ENCODE data around the gene BNC2. TPM values are rescaled to one million over a fixed set of nuclear protein-coding genes. Genes with fewer than 3 reads are reported as not detected.

The BNC2 gene
- total RNA-seq, 1 donor from 2014 or later: 38.0 TPM

DNA sequence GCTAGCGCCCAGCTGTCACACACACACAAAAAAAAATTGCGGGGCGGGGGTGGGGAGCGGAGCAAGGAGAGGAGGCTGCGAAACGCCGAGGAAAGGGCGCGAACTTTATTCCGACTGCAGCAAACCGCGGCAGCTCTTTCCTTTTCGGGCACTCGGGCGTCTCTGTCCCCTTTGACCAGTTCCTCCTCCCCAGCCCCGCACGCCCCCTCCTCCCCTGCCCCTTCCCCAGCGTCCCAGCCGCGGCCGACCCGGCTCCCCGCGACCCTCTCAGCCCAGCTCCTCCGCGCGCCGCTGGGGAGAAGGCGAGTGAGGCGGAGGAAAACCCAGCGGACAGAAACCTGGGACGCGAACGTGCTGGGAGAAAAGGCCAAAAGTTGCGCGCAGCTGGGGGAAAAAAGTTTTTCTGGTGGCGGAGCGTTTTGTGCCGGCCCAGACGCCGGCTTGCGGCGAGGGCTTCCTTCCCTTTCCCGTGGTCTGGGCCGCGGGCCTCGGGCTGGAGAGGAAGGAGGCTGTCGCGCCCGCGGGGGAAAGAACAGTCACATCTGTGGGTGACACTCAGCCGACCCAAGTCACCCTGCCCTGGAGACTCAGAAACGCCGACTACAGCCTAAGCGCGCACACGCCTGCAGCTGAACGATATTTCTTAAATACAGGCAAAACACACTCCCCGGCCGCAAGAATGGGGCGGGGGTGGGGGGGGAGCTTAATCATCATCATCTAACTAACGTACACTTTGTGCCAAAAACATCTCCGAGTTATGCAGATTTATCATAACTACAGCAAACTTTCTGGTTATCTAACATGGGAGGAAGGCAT lies 1.1 kb upstream of the BNC2 start:
- Histone ChIP-seq H3K36me3 (ENCODE audit: insufficient read depth, low read length) (no peaks in the 10 kb centered on the region), H3K79me2 (ENCODE audit: insufficient read depth, low read length) (peaks cover 24% of the 10 kb centered on the region), H3K27me3 (ENCODE audit: insufficient read depth, low read length) (no peaks in the 10 kb centered on the region), H4K20me1 (ENCODE audit: insufficient read depth, low read length) (no peaks in the 10 kb centered on the region), H3K9me3 (ENCODE audit: insufficient read depth, low read depth, low read length) (peaks cover 3% of the 10 kb centered on the region), H3K9ac (ENCODE audit: low read length) (peak overlapping the region; percentile 85), H3K4me1 (ENCODE audit: insufficient read depth, low read length) (peaks cover 28% of the 10 kb centered on the region), H3K4me3 (ENCODE audit: insufficient read depth, low read depth, low read length) (peak overlapping the region; percentile 75), H3K4me2 (ENCODE audit: low read length) (peak overlapping the region; percentile 87), H2AFZ (ENCODE audit: low read depth, low read length) (peak overlapping the region; percentile 78), H3K27ac (ENCODE audit: low read depth, low read length) (peak overlapping the region; percentile 76)
- H3K9me3 Mint-ChIP-seq (ENCODE audit: unreplicated experiment): peaks cover 5% of the 10 kb centered on the region
- DNase-seq (ENCODE audit: low read depth): peak; percentile 86
- peak overlapping the region; percentile 94 for H3K27ac Mint-ChIP-seq (ENCODE audit: unreplicated experiment)
- H3K36me3 Mint-ChIP-seq (ENCODE audit: low read depth, unreplicated experiment): peaks cover 3% of the 10 kb centered on the region
- peak; percentile 76 for FAIRE-seq
- H3K4me3 Mint-ChIP-seq (ENCODE audit: unreplicated experiment): peak overlapping the region; percentile 98
- TF ChIP-seq, protein P1, sequence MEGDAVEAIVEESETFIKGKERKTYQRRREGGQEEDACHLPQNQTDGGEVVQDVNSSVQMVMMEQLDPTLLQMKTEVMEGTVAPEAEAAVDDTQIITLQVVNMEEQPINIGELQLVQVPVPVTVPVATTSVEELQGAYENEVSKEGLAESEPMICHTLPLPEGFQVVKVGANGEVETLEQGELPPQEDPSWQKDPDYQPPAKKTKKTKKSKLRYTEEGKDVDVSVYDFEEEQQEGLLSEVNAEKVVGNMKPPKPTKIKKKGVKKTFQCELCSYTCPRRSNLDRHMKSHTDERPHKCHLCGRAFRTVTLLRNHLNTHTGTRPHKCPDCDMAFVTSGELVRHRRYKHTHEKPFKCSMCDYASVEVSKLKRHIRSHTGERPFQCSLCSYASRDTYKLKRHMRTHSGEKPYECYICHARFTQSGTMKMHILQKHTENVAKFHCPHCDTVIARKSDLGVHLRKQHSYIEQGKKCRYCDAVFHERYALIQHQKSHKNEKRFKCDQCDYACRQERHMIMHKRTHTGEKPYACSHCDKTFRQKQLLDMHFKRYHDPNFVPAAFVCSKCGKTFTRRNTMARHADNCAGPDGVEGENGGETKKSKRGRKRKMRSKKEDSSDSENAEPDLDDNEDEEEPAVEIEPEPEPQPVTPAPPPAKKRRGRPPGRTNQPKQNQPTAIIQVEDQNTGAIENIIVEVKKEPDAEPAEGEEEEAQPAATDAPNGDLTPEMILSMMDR (IDR thresholded peaks at IDR 0.05; ENCODE audit: insufficient read depth, low read depth, low read length): no peak
- TF ChIP-seq EZH2 (IDR thresholded peaks at IDR 0.05; ENCODE audit: insufficient read depth, low read length): no peak
- H3K4me1 Mint-ChIP-seq (ENCODE audit: low read depth, unreplicated experiment): peaks cover 23% of the 10 kb centered on the region
- H3K27me3 Mint-ChIP-seq (ENCODE audit: low read depth, unreplicated experiment): no peaks in the 10 kb centered on the region

GRCh38 chr9:16869882-16870595 lies 431 bp downstream of the BNC2 start:
- Histone ChIP-seq H3K9ac (ENCODE audit: low read length) (peak overlapping the region; percentile 85), H3K36me3 (ENCODE audit: insufficient read depth, low read length) (no peaks in the 10 kb centered on the region), H3K79me2 (ENCODE audit: insufficient read depth, low read length) (peaks cover 38% of the 10 kb centered on the region), H4K20me1 (ENCODE audit: insufficient read depth, low read length) (no peaks in the 10 kb centered on the region), H2AFZ (ENCODE audit: low read depth, low read length) (peak overlapping the region; percentile 69), H3K9me3 (ENCODE audit: insufficient read depth, low read depth, low read length) (no peaks in the 10 kb centered on the region), H3K4me3 (ENCODE audit: insufficient read depth, low read depth, low read length) (peak overlapping the region; percentile 75), H3K4me2 (ENCODE audit: low read length) (peak overlapping the region; percentile 87), H3K4me1 (ENCODE audit: insufficient read depth, low read length) (peaks cover 34% of the 10 kb centered on the region), H3K27ac (ENCODE audit: low read depth, low read length) (peak overlapping the region; percentile 76), H3K27me3 (ENCODE audit: insufficient read depth, low read length) (no peaks in the 10 kb centered on the region)
- H3K9me3 Mint-ChIP-seq (ENCODE audit: unreplicated experiment): no peaks in the 10 kb centered on the region
- H3K4me3 Mint-ChIP-seq (ENCODE audit: unreplicated experiment): peak overlapping the region; percentile 98
- DNase-seq (ENCODE audit: low read depth) (peak; percentile 12), FAIRE-seq (no peak)
- no peaks in the 10 kb centered on the region for H3K36me3 Mint-ChIP-seq (ENCODE audit: low read depth, unreplicated experiment)
- peak overlapping the region; percentile 70 for H3K27ac Mint-ChIP-seq (ENCODE audit: unreplicated experiment)
- no peaks in the 10 kb centered on the region for H3K27me3 Mint-ChIP-seq (ENCODE audit: low read depth, unreplicated experiment)
- peaks cover 34% of the 10 kb centered on the region for H3K4me1 Mint-ChIP-seq (ENCODE audit: low read depth, unreplicated experiment)
- TF ChIP-seq, protein P1 (IDR thresholded peaks at IDR 0.05; ENCODE audit: insufficient read depth, low read depth, low read length): no peak
- no peak for TF ChIP-seq EZH2 (IDR thresholded peaks at IDR 0.05; ENCODE audit: insufficient read depth, low read length)

All from astrocyte (in vitro differentiated cells and primary cell).